ENCODE measurements around the gene GSKIP.

DNA sequence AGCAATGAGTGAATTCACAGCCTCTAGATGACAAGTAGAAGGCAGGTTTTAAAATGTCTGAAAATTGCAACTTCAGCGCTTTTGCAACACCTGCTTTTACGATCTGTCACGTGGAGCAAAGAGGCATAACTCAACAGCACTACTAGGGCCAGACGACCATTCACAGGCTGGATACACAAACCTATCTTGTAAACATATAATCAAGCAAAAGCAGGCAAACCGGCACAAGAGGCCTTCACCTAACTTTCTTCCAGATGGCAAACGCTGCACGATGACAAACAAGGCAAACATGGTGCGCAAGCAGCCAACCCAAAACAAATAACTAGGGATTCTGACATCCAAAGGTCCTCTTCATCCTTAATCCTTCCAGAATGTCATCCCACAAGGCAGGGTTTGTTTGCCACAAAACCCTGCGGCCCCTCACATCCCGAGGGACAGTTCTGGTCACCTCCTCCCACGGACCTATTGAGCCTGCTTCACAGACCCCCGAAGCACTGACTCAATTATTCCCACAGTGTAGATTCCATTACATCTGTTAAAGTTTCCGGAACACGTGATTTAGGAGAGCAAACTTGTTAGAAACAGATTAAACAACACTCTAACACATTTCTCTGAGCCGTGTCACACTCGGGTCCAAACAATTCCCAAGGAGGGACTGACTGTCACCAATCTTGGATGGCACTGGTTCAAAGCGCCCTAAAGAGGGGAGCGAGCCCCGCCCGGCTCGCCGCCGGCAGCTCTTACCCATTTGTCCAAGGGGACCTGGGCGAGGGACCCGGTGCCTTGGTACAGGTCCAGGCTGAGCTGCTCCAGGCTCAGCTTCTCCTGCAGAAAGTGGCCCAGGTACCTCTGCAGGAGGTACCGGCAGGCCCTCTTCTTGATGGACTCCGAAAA lies 1.0 kb upstream of the GSKIP start:
- TF ChIP-seq, protein P1, sequence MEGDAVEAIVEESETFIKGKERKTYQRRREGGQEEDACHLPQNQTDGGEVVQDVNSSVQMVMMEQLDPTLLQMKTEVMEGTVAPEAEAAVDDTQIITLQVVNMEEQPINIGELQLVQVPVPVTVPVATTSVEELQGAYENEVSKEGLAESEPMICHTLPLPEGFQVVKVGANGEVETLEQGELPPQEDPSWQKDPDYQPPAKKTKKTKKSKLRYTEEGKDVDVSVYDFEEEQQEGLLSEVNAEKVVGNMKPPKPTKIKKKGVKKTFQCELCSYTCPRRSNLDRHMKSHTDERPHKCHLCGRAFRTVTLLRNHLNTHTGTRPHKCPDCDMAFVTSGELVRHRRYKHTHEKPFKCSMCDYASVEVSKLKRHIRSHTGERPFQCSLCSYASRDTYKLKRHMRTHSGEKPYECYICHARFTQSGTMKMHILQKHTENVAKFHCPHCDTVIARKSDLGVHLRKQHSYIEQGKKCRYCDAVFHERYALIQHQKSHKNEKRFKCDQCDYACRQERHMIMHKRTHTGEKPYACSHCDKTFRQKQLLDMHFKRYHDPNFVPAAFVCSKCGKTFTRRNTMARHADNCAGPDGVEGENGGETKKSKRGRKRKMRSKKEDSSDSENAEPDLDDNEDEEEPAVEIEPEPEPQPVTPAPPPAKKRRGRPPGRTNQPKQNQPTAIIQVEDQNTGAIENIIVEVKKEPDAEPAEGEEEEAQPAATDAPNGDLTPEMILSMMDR (IDR thresholded peaks at IDR 0.05): no peak
- no peak for TF ChIP-seq EP300 (IDR thresholded peaks at IDR 0.05; ENCODE audit: borderline replicate concordance in 1 of 2, low read depth in 1 of 2, low read length in 1 of 2)
